HCT116 (cell line): ENCODE measurements around the gene CTSZ. TPM values are rescaled to one million over a fixed set of nuclear protein-coding genes. Genes with fewer than 3 reads are reported as not detected.

Source experiments
- ATAC-seq: fragments of 200-7000 bp; cut with Tn5 transposase; 2 replicates; pipeline ENCODE4 v1.9.1; 2020; ENCODE audit warnings: mild to moderate bottlenecking, moderate library complexity
- BruUV-seq: library from RNA; stranded (reverse); fragments of 400-500 nt; replicated peaks from 2 replicates; lab custom pipeline; 2021; lab: Mats Ljungman, UMichigan
- CTCF ChIA-PET: fragments of 300-600 bp; sonication (Branson Sonifier 250); formaldehyde crosslinking; loops from one replicate; lab custom pipeline; 2021; ENCODE audit warnings: antibody characterized with exemption; lab: Charles Lee
- POLR2A ChIA-PET: fragments of 300-600, 350-600 bp; sonication (Branson Sonifier 250); formaldehyde crosslinking; loops from one replicate; lab custom pipeline; 2021; ENCODE audit warnings: antibody characterized with exemption; lab: Charles Lee
- RAD21 ChIA-PET, 2 experiments: fragments of 300-600 bp; sonication (Branson Sonifier 250); formaldehyde crosslinking; loops; one replicate each; lab custom pipeline; 2023; ENCODE audit warnings: low total read pairs in 2 of 2; ENCODE audit not compliant: uncharacterized antibody in 2 of 2, unreplicated experiment in 2 of 2, low non-redundant PET in 1 of 2; lab: Charles Lee
- DNase-seq: peaks from one replicate; pipeline ENCODE4 v3.0.0-alpha.2; 2010; ENCODE audit warnings: low read depth, low spot score
- H2AFZ ChIP-seq: fragments of 200-600 bp; shearing (Covaris generic), sonication (generic); 2 replicates; pipeline ENCODE4 v1.6.1; 2017; ENCODE audit warnings: low read depth, mixed run types, mixed read lengths, antibody characterized with exemption, low read length; ENCODE audit not compliant: poor library complexity, severe bottlenecking
- H3K27ac ChIP-seq: 2 replicates; pipeline ENCODE4 v1.5.1; 2012; ENCODE audit warnings: low read depth, low read length
- H3K27me3 ChIP-seq: fragments of 200-600 bp; sonication (generic); 2 replicates; pipeline ENCODE4 v1.6.1; 2016; ENCODE audit warnings: mixed run types, low read length, mixed read lengths; ENCODE audit not compliant: insufficient read depth
- H3K36me3 ChIP-seq, 2 experiments: fragments of 200-500 bp in 1 of 2; fragments of 200-600 bp in 1 of 2; sonication (Bioruptor generic) in 1 of 2; sonication (generic) in 1 of 2; 2 replicates each; pipeline versions ENCODE4 v1.5.1 to v1.6.1; 2014 to 2016; ENCODE audit warnings: low read length in 2 of 2, inconsistent platforms in 1 of 2, mixed read lengths in 1 of 2, mixed run types in 1 of 2; ENCODE audit not compliant: insufficient read depth in 2 of 2, control insufficient read depth in 1 of 2
- H3K4me1 ChIP-seq, 2 experiments: fragments of 200-600 bp in 1 of 2; sonication (generic) in 1 of 2; 2 replicates each; pipeline versions ENCODE4 v1.5.1 to v1.6.1; 2012 to 2017; ENCODE audit warnings: low read length in 2 of 2, inconsistent platforms in 1 of 2, mild to moderate bottlenecking in 1 of 2, mixed read lengths in 1 of 2, mixed run types in 1 of 2, moderate library complexity in 1 of 2; ENCODE audit not compliant: insufficient read depth in 2 of 2, control insufficient read depth in 1 of 2
- H3K4me2 ChIP-seq: fragments of 200-600 bp; sonication (generic); 2 replicates; pipeline ENCODE4 v1.6.1; 2017; ENCODE audit warnings: mixed run types, low read length, mixed read lengths
- H3K4me3 ChIP-seq, 2 experiments: fragments of 200-600 bp in 1 of 2; sonication (generic) in 1 of 2; replicated peaks in 1 of 2; 2 replicates each; pipeline ENCODE4 v1.5.1; 2011 to 2016; ENCODE audit warnings: low read length in 2 of 2, control low read depth in 1 of 2, low read depth in 1 of 2, mild to moderate bottlenecking in 1 of 2, mixed read lengths in 1 of 2, mixed run types in 1 of 2
- H3K79me2 ChIP-seq: fragments of 200-600 bp; sonication (generic); 2 replicates; pipeline ENCODE4 v1.6.1; 2017; ENCODE audit warnings: mild to moderate bottlenecking, mixed run types, low read length, moderate library complexity, mixed read lengths; ENCODE audit not compliant: insufficient read depth
- H3K9ac ChIP-seq: fragments of 200-600 bp; sonication (generic); 2 replicates; pipeline ENCODE4 v1.6.1; 2016; ENCODE audit warnings: low read length, mixed read lengths
- H3K9me2 ChIP-seq: fragments of 200-600 bp; sonication (generic), shearing (Covaris generic); 2 replicates; pipeline ENCODE4 v1.6.1; 2017; ENCODE audit warnings: mixed run types, mild to moderate bottlenecking, moderate library complexity; ENCODE audit not compliant: insufficient read depth
- H3K9me3 ChIP-seq, 2 experiments: fragments of 200-500 bp in 1 of 2; fragments of 200-600 bp in 1 of 2; sonication (Bioruptor generic) in 1 of 2; sonication (generic) in 1 of 2; 2 replicates each; pipeline ENCODE4 v1.6.1; 2014 to 2017; ENCODE audit warnings: low read length in 2 of 2, mixed read lengths in 2 of 2, inconsistent platforms in 1 of 2, low read depth in 1 of 2, mild to moderate bottlenecking in 1 of 2, mixed run types in 1 of 2, moderate library complexity in 1 of 2; ENCODE audit not compliant: control insufficient read depth in 1 of 2, insufficient read depth in 1 of 2
- H4K20me1 ChIP-seq: fragments of 200-600 bp; sonication (generic), shearing (Covaris generic); 2 replicates; pipeline ENCODE4 v1.6.1; 2017; ENCODE audit warnings: mixed run types, mild to moderate bottlenecking, moderate library complexity; ENCODE audit not compliant: insufficient read depth
- ATF3 ChIP-seq: IDR thresholded peaks from 2 replicates; pipeline ENCODE4 v1.6.1; 2012
- EGR1 ChIP-seq: IDR thresholded peaks from 2 replicates; pipeline ENCODE4 v1.6.1; 2012; ENCODE audit warnings: low read depth
- EZH2phosphoT487 ChIP-seq: fragments of 200-600 bp; IDR thresholded peaks from 2 replicates; pipeline ENCODE4 v1.6.1; 2018; ENCODE audit warnings: antibody characterized with exemption, borderline replicate concordance
- FOSL1 ChIP-seq: IDR thresholded peaks from 2 replicates; pipeline ENCODE4 v1.6.1; 2012; ENCODE audit warnings: low read depth
- JUND ChIP-seq: IDR thresholded peaks from 2 replicates; pipeline ENCODE4 v1.6.1; 2012
- POLR2A ChIP-seq: IDR thresholded peaks from 2 replicates; pipeline ENCODE4 v1.7.0; 2011; ENCODE audit warnings: borderline replicate concordance; ENCODE audit not compliant: insufficient read depth, insufficient read length; ENCODE audit errors: extremely low read depth
- POLR2AphosphoS5 ChIP-seq: IDR thresholded peaks from 2 replicates; pipeline ENCODE4 v1.6.1; 2011; ENCODE audit warnings: mild to moderate bottlenecking, low read depth, low read length, moderate library complexity
- REST ChIP-seq: IDR thresholded peaks from 2 replicates; pipeline ENCODE4 v1.6.1; 2012; ENCODE audit warnings: low read depth
- SIN3A ChIP-seq: IDR thresholded peaks from 2 replicates; pipeline ENCODE4 v1.6.1; 2012; ENCODE audit warnings: low read depth
- SP1 ChIP-seq: IDR thresholded peaks from 2 replicates; pipeline ENCODE4 v1.6.1; 2012; ENCODE audit warnings: low read depth
- SRF ChIP-seq: IDR thresholded peaks from 2 replicates; pipeline ENCODE4 v1.6.1; 2012; ENCODE audit warnings: low read depth
- YY1 ChIP-seq: IDR thresholded peaks from 2 replicates; pipeline ENCODE4 v1.6.1; 2011; ENCODE audit warnings: low read length, low read depth, moderate library complexity, mild to moderate bottlenecking; ENCODE audit not compliant: insufficient replicate concordance; ENCODE audit errors: extremely low read depth
- ZBTB33 ChIP-seq: IDR thresholded peaks from 2 replicates; pipeline ENCODE4 v1.6.1; 2011; ENCODE audit warnings: mild to moderate bottlenecking, low read length, moderate library complexity; ENCODE audit not compliant: insufficient replicate concordance; ENCODE audit errors: extremely low read depth
- ZNF274 ChIP-seq: fragments of 200-500 bp; sonication (Bioruptor generic); IDR thresholded peaks from 2 replicates; pipeline ENCODE4 v1.6.1; 2014; ENCODE audit warnings: mild to moderate bottlenecking, low read depth, low read length, inconsistent platforms
- intact Hi-C: fragments of 100-400 bp; cut with micrococcal nuclease; formaldehyde crosslinking; loops from 2 replicates; pipeline ENCODE4 v1.10.0; 2022
- total RNA-seq: library from RNA; stranded (reverse); gene quantifications from one replicate; pipeline ENCODE4 v1.2.1, GENCODE V29; 2021; ENCODE audit not compliant: unreplicated experiment

The CTSZ gene
- total RNA-seq, 1 experiment from 2014 or later, result 100 TPM

- no peak for TF ChIP-seq REST
These were observed 32.2 kb upstream of the CTSZ start (continued) for GRCh38 chr20:59039233-59039632.

GRCh38 chr20:59037386-59037785, 30.3 kb upstream of the CTSZ start:
- no peaks in the 10 kb centered on the region for H3K9me3 ChIP-seq
- ATAC-seq (no peak), DNase-seq (no peak)
- TF ChIP-seq POLR2A (no peak), FOSL1 (no peak), EZH2phosphoT487 (no peak), ATF3 (no peak), SIN3A (no peak), YY1 (no peak), JUND (no peak), POLR2AphosphoS5 (no peak), ZBTB33 (no peak), EGR1 (no peak), ZNF274 (no peak), SRF (no peak), SP1 (no peak)
- RAD21 ChIA-PET, result no interaction called here
- CTCF ChIA-PET, result no interaction called here
- BruUV-seq, result no TSS peak
- no peak overlapping the region for H2AFZ ChIP-seq
- no peaks in the 10 kb centered on the region for H3K9me2 ChIP-seq
- no peak overlapping the region for H3K27ac ChIP-seq
- intact Hi-C loops, result loop anchor here (10.0 kb wide), 1 partner anchor 143 kb away; no protein-coding TSS in a partner anchor
- POLR2A ChIA-PET, result no interaction called here
- peaks cover 34 to 48% of the 10 kb centered on the region in 2 experiments for H3K36me3 ChIP-seq
- H4K20me1 ChIP-seq, result no peaks in the 10 kb centered on the region
- no peak overlapping the region for H3K4me2 ChIP-seq
- H3K79me2 ChIP-seq, result peaks cover 73% of the 10 kb centered on the region
- H3K27me3 ChIP-seq, result no peaks in the 10 kb centered on the region
- H3K9ac ChIP-seq, result no peak overlapping the region
- no peak overlapping the region for H3K4me3 ChIP-seq
- H3K4me1 ChIP-seq, result peaks cover 14 to 29% of the 10 kb centered on the region in 2 experiments
